Measurements from ENCODE around the gene CASK.

CASK gene

DNA sequence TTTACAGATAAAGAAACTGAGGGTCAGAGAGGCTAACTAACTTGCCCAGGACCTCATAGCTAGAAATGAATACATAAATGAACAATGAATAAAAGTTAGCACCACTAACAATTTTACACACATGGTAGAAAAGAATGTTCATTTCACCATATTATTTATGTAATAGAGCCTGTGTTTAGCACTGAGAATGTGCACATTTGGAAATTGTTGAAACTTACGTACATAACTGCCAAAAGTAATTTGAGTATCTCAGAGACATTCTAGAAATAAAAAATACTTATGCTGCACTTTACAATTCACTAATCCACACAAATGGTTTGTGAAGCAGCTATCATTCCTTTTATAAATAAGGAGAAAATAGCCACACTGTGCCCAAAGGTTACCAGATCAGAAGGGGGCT is 9.9 kb downstream of the CASK start:
- DNase-seq (ENCODE audit: low read depth): no peak
- H3K4me3 ChIP-seq (ENCODE audit: low read depth, low read length): no peak overlapping the region
- TF ChIP-seq, protein P1, sequence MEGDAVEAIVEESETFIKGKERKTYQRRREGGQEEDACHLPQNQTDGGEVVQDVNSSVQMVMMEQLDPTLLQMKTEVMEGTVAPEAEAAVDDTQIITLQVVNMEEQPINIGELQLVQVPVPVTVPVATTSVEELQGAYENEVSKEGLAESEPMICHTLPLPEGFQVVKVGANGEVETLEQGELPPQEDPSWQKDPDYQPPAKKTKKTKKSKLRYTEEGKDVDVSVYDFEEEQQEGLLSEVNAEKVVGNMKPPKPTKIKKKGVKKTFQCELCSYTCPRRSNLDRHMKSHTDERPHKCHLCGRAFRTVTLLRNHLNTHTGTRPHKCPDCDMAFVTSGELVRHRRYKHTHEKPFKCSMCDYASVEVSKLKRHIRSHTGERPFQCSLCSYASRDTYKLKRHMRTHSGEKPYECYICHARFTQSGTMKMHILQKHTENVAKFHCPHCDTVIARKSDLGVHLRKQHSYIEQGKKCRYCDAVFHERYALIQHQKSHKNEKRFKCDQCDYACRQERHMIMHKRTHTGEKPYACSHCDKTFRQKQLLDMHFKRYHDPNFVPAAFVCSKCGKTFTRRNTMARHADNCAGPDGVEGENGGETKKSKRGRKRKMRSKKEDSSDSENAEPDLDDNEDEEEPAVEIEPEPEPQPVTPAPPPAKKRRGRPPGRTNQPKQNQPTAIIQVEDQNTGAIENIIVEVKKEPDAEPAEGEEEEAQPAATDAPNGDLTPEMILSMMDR (IDR thresholded peaks at IDR 0.05; ENCODE audit: control insufficient read depth, extremely low read depth, insufficient read depth): no peak

DNA sequence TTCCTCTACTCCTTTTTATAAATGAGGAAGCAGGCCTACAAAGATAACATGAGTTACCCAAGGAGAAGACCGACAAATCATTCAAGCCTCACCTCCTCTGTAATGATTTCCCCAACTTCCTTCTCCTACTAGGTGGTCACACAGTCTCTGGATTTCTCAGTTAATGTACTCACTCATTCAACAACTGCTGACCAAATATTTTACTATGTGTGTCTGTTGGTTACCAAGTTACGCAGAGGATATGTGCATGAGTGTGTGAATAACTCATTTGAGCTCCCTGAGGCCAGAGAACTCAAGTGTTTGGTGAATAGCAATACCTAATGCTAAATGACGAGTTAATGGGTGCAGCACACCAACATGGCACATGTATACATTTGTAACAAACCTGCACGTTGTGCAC is 10.4 kb downstream of the CASK start:
- TF ChIP-seq, protein P1 (IDR thresholded peaks at IDR 0.05; ENCODE audit: control insufficient read depth, extremely low read depth, insufficient read depth): no peak
- H3K4me3 ChIP-seq (ENCODE audit: low read depth, low read length): no peak overlapping the region
- DNase-seq (ENCODE audit: low read depth): no peak

DNA sequence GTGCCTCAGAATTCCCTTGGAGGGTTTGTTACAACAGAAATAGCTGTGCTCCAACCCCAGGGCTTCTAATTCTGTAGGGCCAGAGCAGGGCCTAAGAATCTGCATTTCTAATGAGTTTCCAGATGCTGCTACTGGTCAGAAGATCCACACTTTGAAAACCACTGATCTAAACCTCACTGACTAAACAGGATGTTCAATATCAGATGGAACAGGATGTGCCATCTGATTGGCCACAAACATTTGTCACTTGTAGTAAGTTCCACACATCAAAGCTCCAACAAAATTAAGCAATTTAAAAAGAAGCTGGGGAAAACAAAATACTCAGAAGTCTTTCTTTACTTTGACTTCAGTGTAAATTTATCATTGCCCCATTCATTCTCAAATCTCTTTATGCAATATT is 14.3 kb downstream of the CASK start:
- DNase-seq (ENCODE audit: low read depth): no peak
- TF ChIP-seq, protein P1 (IDR thresholded peaks at IDR 0.05; ENCODE audit: control insufficient read depth, extremely low read depth, insufficient read depth): no peak
- H3K4me3 ChIP-seq (ENCODE audit: low read depth, low read length): no peak overlapping the region

DNA sequence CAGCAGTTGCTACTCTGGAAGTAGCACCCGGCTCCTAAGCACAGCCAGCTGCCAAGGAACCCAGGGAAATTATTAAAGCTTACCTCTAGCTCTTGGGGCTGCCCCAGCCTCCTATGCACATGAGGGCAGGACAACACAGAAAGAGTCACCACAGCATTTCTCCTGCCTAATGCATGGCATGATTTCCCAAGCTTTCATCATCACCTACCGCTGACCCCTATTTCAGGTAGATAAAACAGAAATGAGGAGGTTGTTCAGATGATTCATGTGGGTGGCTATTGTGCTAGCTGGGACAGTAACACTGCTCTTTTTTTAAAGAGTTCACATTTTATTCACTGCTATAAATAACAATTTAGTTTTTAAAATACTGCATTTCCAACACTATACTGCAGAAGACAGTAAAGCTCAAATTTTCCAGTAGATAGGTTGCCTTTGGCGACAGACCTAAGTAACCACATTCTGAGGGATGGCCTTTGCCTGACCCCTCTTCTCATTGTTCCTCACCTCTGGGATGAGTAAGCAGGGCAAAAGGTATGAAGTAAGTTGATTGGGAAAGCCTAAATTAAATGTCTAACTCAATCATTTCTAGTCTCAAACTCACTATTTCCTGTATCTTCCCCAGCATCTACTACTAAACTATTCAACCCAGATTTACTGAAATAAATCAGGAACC is 16.7 kb downstream of the CASK start:
- H3K4me3 ChIP-seq (ENCODE audit: low read depth, low read length): no peak overlapping the region
- no peak for DNase-seq (ENCODE audit: low read depth)
- TF ChIP-seq, protein P1 (IDR thresholded peaks at IDR 0.05; ENCODE audit: control insufficient read depth, extremely low read depth, insufficient read depth): no peak

DNA sequence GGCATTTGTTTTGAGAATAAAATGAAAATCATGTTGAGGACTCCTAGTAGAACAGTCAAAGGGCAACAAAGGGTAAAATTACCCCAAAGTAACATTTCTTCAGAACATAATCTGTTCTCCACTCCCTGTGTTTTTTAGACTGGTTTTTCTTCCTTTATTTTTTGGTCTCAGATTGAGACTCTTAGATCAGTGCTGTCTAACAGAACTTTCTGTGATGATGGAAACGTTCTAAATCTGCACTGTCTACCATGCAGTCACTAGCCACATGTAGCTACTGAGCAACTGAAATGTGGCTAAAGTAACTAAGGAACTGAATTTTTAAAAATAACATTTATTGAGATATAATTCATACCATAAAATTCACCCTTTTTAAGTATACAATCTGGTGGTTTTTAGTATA is 19.8 kb downstream of the CASK start:
- DNase-seq (ENCODE audit: low read depth): no peak
- H3K4me3 ChIP-seq (ENCODE audit: low read depth, low read length): no peak overlapping the region
- TF ChIP-seq, protein P1 (IDR thresholded peaks at IDR 0.05; ENCODE audit: control insufficient read depth, extremely low read depth, insufficient read depth): no peak

DNA sequence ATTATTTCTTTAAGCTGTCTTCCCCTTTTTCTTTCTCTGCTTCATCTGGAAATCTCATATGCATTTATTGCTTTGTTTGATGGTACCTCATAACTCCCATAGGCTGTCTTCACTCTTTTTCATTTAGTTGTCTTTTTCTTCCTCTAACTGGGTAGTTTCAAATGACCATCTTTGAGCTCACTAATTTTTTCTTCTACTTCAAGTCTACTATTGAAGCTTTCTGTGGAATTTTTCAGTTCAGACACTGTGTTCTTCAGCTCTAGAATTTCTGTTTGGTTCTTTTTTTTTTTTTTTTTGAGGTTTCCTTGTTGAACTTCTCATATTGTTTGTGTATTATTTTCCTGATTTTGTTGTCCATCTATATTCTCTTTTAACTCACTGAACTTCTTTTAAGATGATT is 23.0 kb downstream of the CASK start:
- H3K4me3 ChIP-seq (ENCODE audit: low read depth, low read length): no peak overlapping the region
- TF ChIP-seq, protein P1 (IDR thresholded peaks at IDR 0.05; ENCODE audit: control insufficient read depth, extremely low read depth, insufficient read depth): no peak
- DNase-seq (ENCODE audit: low read depth): no peak

DNA sequence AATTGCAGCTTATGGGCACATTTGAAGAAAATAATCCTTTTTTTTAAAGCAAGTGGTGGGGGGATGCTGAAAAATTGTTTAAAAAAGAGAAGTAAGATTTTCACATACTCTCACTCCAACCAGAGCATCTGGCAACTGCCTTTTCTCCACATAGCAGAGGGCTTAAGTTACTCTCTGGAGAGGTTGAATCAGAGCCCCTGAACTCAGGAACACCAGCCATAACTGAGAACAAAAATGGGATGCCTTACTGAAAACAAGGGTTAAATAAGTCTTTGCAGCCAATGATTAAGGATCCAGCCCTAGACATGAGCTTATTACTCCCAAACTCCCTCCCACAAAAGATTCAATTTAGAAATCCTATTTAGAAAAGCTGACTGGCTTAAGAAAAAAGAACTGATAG is 27.5 kb downstream of the CASK start:
- TF ChIP-seq, protein P1 (IDR thresholded peaks at IDR 0.05; ENCODE audit: control insufficient read depth, extremely low read depth, insufficient read depth): no peak
- no peak for DNase-seq (ENCODE audit: low read depth)
- no peak overlapping the region for H3K4me3 ChIP-seq (ENCODE audit: low read depth, low read length)
